ENCODE measurements around the gene GALNT5. TPM values are rescaled to one million over a fixed set of nuclear protein-coding genes. Genes with fewer than 3 reads are reported as not detected.

The GALNT5 gene, protein sequence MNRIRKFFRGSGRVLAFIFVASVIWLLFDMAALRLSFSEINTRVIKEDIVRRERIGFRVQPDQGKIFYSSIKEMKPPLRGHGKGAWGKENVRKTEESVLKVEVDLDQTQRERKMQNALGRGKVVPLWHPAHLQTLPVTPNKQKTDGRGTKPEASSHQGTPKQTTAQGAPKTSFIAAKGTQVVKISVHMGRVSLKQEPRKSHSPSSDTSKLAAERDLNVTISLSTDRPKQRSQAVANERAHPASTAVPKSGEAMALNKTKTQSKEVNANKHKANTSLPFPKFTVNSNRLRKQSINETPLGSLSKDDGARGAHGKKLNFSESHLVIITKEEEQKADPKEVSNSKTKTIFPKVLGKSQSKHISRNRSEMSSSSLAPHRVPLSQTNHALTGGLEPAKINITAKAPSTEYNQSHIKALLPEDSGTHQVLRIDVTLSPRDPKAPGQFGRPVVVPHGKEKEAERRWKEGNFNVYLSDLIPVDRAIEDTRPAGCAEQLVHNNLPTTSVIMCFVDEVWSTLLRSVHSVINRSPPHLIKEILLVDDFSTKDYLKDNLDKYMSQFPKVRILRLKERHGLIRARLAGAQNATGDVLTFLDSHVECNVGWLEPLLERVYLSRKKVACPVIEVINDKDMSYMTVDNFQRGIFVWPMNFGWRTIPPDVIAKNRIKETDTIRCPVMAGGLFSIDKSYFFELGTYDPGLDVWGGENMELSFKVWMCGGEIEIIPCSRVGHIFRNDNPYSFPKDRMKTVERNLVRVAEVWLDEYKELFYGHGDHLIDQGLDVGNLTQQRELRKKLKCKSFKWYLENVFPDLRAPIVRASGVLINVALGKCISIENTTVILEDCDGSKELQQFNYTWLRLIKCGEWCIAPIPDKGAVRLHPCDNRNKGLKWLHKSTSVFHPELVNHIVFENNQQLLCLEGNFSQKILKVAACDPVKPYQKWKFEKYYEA
- total RNA-seq: 56.5 and 75.7 TPM in 2 replicates

DNA sequence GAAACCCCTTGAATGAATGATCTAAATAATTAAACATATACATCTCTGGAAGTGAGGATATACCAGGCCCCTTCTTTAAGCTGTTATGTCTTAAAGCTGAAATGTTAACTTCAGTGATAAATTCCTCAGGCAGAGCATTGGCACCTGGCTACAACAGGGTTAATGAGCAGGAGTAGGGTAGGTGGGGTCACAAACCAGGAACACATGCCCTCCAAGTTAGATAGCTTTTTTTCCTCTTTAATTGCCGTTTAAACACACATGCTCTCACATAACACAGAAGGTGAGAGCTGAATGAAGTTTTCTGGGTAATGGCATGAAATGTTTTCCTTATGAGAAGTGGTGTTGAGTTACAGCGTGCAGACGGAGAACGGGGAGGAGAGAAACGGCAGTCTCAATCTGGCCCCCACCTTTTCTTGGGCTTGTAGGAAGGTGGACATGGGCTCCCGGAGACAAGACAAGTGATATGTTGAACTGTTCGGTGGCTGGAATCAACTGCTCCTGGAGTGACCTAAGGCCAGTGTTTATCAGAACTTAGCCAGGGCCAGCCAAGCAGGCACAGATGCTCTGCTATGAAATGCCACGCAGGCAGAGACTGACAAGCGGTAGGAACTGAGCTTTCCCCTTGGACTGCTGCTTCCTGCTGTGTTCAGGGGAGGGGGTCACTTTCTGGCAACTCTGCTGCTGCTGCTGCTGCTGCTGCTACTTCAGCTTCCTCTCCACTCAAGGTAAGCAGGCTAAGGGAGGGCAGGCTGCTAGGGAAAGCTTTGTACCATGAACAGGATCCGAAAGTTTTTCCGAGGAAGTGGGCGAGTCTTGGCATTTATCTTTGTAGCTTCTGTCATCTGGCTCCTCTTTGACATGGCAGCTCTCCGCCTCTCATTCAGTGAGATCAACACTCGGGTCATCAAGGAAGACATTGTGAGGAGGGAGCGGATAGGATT lies at the start of gene GALNT5:
TSS of gene GALNT5 (plus strand) at position 394 of the 941 bp plus-strand sequence. CDS start at position 772, 378 bp downstream.
- peak; percentile 58 for DNase-seq (ENCODE audit: insufficient read length, low spot score, missing footprints)
- Histone ChIP-seq H4K20me1 (ENCODE audit: insufficient read depth, low read length) (no peaks in the 10 kb centered on the region), H3K4me3 (ENCODE audit: insufficient read depth, low read length) (peak within 1 kb of the TSS; percentile 78), H3K27ac (ENCODE audit: low read depth, low read length) (peak within 1 kb of the TSS; percentile 91), H3K4me1 (ENCODE audit: insufficient read depth, low read length) (peaks cover 59% of the 10 kb centered on the region), H3K79me2 (ENCODE audit: insufficient read depth, low read length) (peaks cover 60% of the 10 kb centered on the region), H3K27me3 (ENCODE audit: insufficient read depth, low read length) (no peaks in the 10 kb centered on the region), H3K4me2 (ENCODE audit: insufficient read depth, low read length) (peak within 1 kb of the TSS; percentile 92), H3K9me3 (ENCODE audit: low read depth, low read length) (no peaks in the 10 kb centered on the region), H2AFZ (ENCODE audit: low read length) (peak within 1 kb of the TSS; percentile 89), H3K36me3 (ENCODE audit: insufficient read depth, low read length) (no peaks in the 10 kb centered on the region)
- TF ChIP-seq CTCF (IDR thresholded peaks at IDR 0.05; ENCODE audit: extremely low read depth, low read depth, low read length): no peak

DNA sequence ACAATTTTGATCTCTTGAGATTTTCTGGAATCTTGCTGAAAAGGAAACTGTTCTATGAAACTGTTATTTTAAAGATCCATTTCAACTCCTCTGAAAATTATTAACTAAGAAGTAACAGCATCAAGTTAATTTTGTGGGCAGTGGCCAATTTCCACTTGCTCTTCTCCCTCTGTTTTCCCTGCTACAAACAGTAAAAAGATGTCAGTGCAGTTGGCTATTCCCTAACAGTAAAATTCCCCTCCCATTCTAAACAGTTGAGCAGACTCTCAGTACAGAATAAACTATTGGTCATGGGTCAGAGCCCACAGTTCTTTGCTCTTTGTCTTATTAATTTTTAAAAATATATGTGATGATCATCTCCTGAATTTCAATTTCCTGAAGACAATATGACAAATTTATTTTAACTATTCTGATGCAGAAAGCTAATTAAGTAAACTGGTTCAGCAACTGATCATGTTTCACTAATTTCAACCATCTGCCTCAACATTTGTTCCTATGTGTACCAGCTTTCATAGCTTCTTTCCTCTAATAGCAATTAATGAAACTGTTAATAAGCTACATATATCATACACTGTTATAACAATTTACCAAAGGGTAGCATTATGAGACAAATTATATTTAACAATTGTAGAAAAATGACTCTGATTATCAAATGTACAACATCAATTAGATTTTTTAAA lies 41.1 kb upstream of the GALNT5 start:
- no peak for TF ChIP-seq CTCF (IDR thresholded peaks at IDR 0.05; ENCODE audit: extremely low read depth, low read depth, low read length)
- no peak overlapping the region for H2AFZ ChIP-seq (ENCODE audit: low read length)
- H3K27me3 ChIP-seq (ENCODE audit: insufficient read depth, low read length): no peaks in the 10 kb centered on the region
- no peaks in the 10 kb centered on the region for H3K79me2 ChIP-seq (ENCODE audit: insufficient read depth, low read length)
- no peaks in the 10 kb centered on the region for H3K4me1 ChIP-seq (ENCODE audit: insufficient read depth, low read length)
- no peak overlapping the region for H3K4me3 ChIP-seq (ENCODE audit: insufficient read depth, low read length)
- no peak overlapping the region for H3K4me2 ChIP-seq (ENCODE audit: insufficient read depth, low read length)
- H3K27ac ChIP-seq (ENCODE audit: low read depth, low read length): no peak overlapping the region
- no peaks in the 10 kb centered on the region for H3K9me3 ChIP-seq (ENCODE audit: low read depth, low read length)
- H3K36me3 ChIP-seq (ENCODE audit: insufficient read depth, low read length): no peaks in the 10 kb centered on the region
- H4K20me1 ChIP-seq (ENCODE audit: insufficient read depth, low read length): no peaks in the 10 kb centered on the region
- DNase-seq (ENCODE audit: insufficient read length, low spot score, missing footprints): no peak

DNA sequence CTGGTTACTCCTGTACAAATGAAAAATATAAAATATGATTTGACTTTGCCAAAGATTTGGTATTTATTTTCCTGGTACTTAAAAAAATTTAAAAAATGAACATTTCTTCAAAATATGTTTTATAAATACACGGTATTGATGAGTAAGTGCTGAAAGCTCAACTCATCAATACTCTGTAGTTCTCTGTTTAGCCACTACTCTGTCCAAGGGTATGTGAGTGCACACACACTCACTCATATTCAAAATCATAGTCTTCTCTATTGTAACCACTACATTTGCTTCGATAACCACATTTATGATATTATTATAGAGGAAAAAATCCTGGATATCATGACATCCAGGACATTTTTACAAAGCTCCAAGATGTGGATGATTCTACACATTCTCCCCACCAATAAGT lies 40.1 kb upstream of the GALNT5 start:
- no peaks in the 10 kb centered on the region for H4K20me1 ChIP-seq (ENCODE audit: insufficient read depth, low read length)
- H3K79me2 ChIP-seq (ENCODE audit: insufficient read depth, low read length): no peaks in the 10 kb centered on the region
- DNase-seq (ENCODE audit: insufficient read length, low spot score, missing footprints): no peak
- H2AFZ ChIP-seq (ENCODE audit: low read length): no peak overlapping the region
- no peaks in the 10 kb centered on the region for H3K36me3 ChIP-seq (ENCODE audit: insufficient read depth, low read length)
- H3K27ac ChIP-seq (ENCODE audit: low read depth, low read length): no peak overlapping the region
- H3K4me1 ChIP-seq (ENCODE audit: insufficient read depth, low read length): no peaks in the 10 kb centered on the region
- no peak for TF ChIP-seq CTCF (IDR thresholded peaks at IDR 0.05; ENCODE audit: extremely low read depth, low read depth, low read length)
- H3K4me3 ChIP-seq (ENCODE audit: insufficient read depth, low read length): no peak overlapping the region
- H3K27me3 ChIP-seq (ENCODE audit: insufficient read depth, low read length): no peaks in the 10 kb centered on the region
- no peaks in the 10 kb centered on the region for H3K9me3 ChIP-seq (ENCODE audit: low read depth, low read length)
- no peak overlapping the region for H3K4me2 ChIP-seq (ENCODE audit: insufficient read depth, low read length)

All from osteoblast (primary cell).